ENCODE measurements around the gene PPL.

The PPL gene

DNA sequence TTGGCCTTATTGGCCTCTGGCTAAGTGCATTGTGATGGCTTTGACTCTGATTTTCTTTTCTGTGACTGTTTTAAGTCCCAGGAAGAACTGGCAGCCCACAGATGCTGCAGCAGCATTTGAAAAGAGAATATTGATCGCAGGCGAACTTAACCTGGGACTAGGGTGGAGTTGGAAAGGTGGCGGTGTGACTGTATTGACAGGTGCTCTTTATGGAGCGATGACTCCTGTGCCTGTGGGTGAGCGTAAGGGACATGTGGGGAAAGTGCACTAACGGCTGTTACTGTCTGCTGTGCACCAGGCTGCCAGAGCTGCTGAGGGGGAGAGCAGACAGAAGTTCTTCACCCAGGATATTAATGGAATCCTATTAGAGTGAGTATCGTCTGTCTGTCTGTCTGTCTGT is 68.4 kb downstream of the PPL start:
- Histone ChIP-seq H3K4me1 (peaks cover 17% of the 10 kb centered on the region), H3K27me3 (no peaks in the 10 kb centered on the region), H4K20me1 (peaks cover 77% of the 10 kb centered on the region), H3K36me3 (peaks cover 89% of the 10 kb centered on the region), H3K9me3 (no peaks in the 10 kb centered on the region), H3K4me3 (no peak overlapping the region), H3K4me2 (no peak overlapping the region), H3K27ac (no peak overlapping the region), H3K9ac (no peak overlapping the region)
- no peak for TF ChIP-seq Cebpa-rat (IDR thresholded peaks at IDR 0.05)

DNA sequence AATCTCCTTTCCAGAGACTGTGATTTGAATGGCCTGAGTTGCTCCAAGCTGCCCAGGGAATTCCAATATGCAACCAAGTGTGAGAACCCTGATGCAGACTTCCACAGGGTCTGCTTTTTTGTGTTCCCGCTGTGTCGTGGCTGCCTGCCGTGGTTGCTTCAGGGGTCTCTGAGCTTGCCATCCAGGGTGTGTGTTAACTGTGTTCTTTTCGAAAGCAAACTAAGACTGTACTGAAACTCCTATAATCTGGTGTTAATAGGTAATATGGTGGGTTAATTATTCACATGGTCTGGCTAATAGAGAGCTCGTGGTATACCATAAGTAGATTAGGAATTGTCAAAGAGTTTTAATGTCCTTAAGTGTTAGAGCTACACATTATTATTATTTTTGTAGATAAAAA is 68.9 kb downstream of the PPL start:
- TF ChIP-seq Cebpa-rat (IDR thresholded peaks at IDR 0.05), result no peak
- peaks cover 89% of the 10 kb centered on the region for H3K36me3 ChIP-seq
- peaks cover 82% of the 10 kb centered on the region for H4K20me1 ChIP-seq
- H3K27me3 ChIP-seq, result no peaks in the 10 kb centered on the region
- peaks cover 20% of the 10 kb centered on the region for H3K4me1 ChIP-seq
- H3K4me3 ChIP-seq, result no peak overlapping the region
- no peaks in the 10 kb centered on the region for H3K9me3 ChIP-seq
- no peak overlapping the region for H3K9ac ChIP-seq
- H3K4me2 ChIP-seq, result no peak overlapping the region
- H3K27ac ChIP-seq, result no peak overlapping the region

DNA sequence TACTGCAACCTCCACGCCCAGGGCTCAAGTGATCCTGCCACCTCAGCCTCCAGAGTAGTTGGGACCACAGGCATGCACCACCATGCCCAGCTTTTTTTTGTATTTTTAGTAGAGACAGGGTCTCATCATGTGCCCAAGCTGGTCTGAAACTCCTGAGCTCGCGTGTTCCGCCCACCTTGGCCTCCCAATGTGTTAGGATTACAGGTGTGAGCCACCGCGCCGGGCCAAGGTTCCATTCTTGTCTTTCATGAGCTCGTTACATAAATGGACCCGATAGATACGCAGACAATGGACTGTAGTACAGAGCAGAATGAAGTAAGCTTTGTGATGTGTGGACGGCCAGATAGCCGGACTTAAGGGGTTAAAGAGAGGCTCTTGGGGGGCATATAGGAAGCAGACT is 70.4 kb downstream of the PPL start:
- TF ChIP-seq Cebpa-rat (IDR thresholded peaks at IDR 0.05), result no peak
- Histone ChIP-seq H3K36me3 (peaks cover 90% of the 10 kb centered on the region), H3K9me3 (no peaks in the 10 kb centered on the region), H3K4me1 (peaks cover 20% of the 10 kb centered on the region), H3K4me3 (no peak overlapping the region), H3K4me2 (no peak overlapping the region), H3K27me3 (no peaks in the 10 kb centered on the region), H3K9ac (no peak overlapping the region), H3K27ac (no peak overlapping the region), H4K20me1 (peaks cover 96% of the 10 kb centered on the region)

DNA sequence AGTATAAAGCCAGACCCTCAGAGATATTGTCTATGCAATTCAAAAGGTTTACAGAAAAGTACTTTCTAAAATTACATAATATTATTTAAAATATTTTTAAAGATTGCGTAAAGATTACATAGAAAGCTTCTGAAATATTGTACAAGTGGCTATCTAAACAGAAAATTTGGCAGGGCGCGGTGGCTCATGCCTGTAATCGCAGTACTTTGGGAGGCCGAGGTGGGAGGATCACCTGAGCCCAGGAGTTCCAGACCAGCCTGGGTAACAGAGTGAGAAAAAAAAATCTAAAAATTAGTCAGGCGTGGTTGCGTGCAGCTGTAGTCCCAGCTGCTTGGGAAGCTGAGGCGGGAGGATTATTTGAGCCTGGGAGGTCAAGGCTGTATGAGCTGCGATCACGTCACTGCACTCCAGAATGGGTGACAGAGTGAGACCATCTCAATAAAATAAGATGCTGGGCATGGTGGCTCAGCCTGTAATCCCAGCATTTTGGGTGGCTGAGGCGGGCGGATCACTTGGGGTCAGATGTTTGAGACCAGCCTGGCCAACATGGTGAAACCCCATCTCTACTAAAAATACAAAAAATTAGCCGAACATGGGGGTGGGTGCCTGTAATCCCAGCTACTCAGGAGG is 71.6 kb downstream of the PPL start:
- H3K27me3 ChIP-seq, result no peaks in the 10 kb centered on the region
- peaks cover 90% of the 10 kb centered on the region for H3K36me3 ChIP-seq
- peaks cover 20% of the 10 kb centered on the region for H3K4me1 ChIP-seq
- H3K9me3 ChIP-seq, result no peaks in the 10 kb centered on the region
- H4K20me1 ChIP-seq, result peaks cover 100% of the 10 kb centered on the region
- no peak overlapping the region for H3K4me3 ChIP-seq
- H3K27ac ChIP-seq, result no peak overlapping the region
- no peak overlapping the region for H3K4me2 ChIP-seq
- H3K9ac ChIP-seq, result no peak overlapping the region
- TF ChIP-seq Cebpa-rat (IDR thresholded peaks at IDR 0.05), result no peak

DNA sequence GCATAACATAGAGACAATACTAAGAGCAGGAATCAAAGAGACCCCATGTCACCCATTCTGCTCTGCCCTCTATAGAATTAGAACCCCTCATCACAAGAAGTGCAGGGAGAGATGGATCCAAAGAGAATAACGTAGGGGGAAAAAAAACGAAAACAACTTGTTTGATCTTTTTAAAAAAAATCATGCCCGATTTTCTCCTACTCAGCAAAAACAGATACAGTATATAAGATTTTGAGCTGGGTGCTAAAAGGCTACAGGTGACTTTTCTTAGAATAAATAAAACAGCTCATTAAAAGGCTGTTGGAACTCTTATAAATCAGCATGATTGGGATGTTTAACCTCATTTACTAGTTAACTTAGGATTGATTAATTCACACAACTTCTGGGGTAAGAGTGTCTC is 72.2 kb downstream of the PPL start:
- Histone ChIP-seq H4K20me1 (peaks cover 99% of the 10 kb centered on the region), H3K9ac (no peak overlapping the region), H3K27me3 (no peaks in the 10 kb centered on the region), H3K4me3 (no peak overlapping the region), H3K36me3 (peaks cover 90% of the 10 kb centered on the region), H3K27ac (no peak overlapping the region), H3K4me1 (peaks cover 20% of the 10 kb centered on the region), H3K4me2 (no peak overlapping the region), H3K9me3 (no peaks in the 10 kb centered on the region)
- TF ChIP-seq Cebpa-rat (IDR thresholded peaks at IDR 0.05), result no peak

DNA sequence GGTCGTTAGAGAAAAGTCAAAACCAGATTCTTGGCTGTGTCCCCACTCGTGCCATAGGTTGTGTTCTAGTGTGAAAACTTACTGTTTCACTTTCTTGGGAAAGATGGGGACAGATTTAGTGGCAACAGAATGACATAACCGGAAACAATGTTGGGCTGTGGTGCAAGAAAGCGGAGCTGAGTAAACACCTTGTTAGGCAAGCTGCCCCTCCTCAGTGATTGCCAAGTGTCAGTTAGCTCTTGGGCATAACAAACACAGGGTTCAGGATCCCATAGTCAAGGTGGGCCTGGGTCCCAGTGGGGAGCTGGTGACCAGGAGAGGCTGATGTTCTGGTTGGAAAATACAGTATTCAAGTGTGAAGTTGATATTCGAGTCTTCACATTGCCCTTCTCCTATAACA is 74.3 kb downstream of the PPL start:
- H3K4me3 ChIP-seq, result no peak overlapping the region
- H3K27ac ChIP-seq, result no peak overlapping the region
- no peak overlapping the region for H3K9ac ChIP-seq
- H3K27me3 ChIP-seq, result no peaks in the 10 kb centered on the region
- H3K4me1 ChIP-seq, result peaks cover 20% of the 10 kb centered on the region
- peaks cover 95% of the 10 kb centered on the region for H4K20me1 ChIP-seq
- H3K9me3 ChIP-seq, result no peaks in the 10 kb centered on the region
- no peak overlapping the region for H3K4me2 ChIP-seq
- H3K36me3 ChIP-seq, result peaks cover 90% of the 10 kb centered on the region
- TF ChIP-seq Cebpa-rat (IDR thresholded peaks at IDR 0.05), result no peak

DNA sequence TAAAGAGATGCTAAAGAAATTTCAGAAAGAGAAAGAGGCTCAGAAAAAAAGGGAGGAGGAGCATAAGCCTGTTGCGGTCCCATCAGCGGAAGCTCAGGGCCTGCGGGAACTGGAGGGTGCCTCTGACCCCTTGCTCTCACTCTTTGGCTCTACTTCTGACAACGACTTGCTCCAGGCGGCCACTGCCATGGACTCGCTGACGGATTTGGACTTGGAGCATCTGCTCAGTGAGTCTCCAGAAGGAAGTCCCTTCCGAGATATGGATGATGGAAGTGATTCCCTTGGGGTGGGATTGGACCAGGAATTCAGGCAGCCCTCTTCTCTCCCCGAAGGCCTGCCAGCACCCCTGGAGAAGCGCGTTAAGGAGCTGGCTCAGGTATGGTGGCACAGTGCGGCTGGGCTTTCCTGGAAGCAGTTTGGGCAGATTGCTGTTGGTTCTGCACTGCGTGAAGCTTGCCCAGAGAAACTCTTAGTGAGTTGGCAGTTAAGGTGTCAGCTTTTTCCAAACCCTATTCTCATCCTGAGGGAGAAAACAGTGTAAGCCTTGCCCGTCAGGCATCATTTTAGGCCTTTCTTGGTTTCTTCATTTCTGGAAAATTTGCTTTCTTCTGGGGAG is 76.1 kb downstream of the PPL start:
- no peak overlapping the region for H3K4me2 ChIP-seq
- H3K9ac ChIP-seq, result 0 out of 2 replicates have a peak overlapping the region, but pooled peaks have one; percentile 4
- no peaks in the 10 kb centered on the region for H3K9me3 ChIP-seq
- TF ChIP-seq Cebpa-rat (IDR thresholded peaks at IDR 0.05), result no peak
- no peak overlapping the region for H3K27ac ChIP-seq
- H3K36me3 ChIP-seq, result peaks cover 90% of the 10 kb centered on the region
- peaks cover 95% of the 10 kb centered on the region for H4K20me1 ChIP-seq
- H3K4me3 ChIP-seq, result no peak overlapping the region
- H3K4me1 ChIP-seq, result peaks cover 20% of the 10 kb centered on the region
- H3K27me3 ChIP-seq, result no peaks in the 10 kb centered on the region

DNA sequence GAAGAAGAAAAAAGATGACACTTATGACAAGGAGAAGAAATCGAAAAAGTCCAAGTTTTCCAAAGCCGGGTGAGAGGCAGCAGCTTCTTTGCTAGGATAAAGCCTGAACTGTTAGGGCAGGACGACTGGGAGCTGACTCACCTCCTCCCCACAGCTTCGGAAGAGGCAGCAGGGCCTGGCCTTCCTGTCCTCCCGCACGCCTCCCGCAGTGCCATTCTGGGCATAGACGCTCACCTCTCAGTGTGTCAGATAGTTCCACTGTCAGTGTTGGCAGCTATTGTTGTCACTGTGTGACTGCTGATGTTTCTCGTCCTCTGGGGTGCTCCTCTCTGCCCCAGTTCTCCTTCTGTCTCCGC is 77.1 kb downstream of the PPL start:
- Histone ChIP-seq H3K4me3 (no peak overlapping the region), H3K9ac (no peak overlapping the region), H3K4me1 (peaks cover 14% of the 10 kb centered on the region), H4K20me1 (peaks cover 95% of the 10 kb centered on the region), H3K27ac (no peak overlapping the region), H3K36me3 (peaks cover 100% of the 10 kb centered on the region), H3K27me3 (no peaks in the 10 kb centered on the region), H3K9me3 (no peaks in the 10 kb centered on the region), H3K4me2 (no peak overlapping the region)
- TF ChIP-seq Cebpa-rat (IDR thresholded peaks at IDR 0.05), result no peak

DNA sequence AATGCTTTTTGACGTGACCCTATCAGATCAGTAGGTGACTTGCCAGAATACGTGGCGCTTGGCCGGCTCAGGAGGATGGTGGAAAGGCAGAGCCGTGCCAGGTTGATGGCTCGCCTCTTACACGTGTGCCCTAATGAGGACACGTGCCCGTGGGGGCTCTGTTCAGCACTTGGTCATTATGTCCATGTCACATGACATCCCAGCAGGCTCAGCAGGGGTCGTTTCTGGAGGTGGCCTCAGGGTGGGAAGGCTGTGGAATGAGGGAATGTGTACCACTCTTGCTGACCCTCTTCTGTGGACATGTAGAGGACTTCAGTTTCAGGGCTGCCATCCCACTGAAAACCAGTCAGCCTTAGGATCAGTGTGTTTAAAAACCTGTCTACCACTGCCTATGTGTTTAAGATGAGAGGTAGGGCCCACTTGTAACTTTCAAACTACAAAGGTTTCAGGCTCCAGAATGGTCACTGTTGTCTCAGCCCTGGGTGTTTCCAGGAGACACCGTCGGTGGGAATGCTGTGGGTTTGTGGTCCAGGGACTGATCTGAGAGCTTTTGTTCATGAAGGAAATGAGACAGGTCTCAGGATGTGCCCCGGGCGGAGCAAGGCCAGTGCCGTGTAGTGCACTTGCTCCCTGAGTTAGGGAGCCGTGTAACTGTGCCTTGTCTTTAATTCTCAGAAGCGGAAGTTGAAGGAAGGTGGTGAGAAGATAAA is 77.6 kb downstream of the PPL start:
- Histone ChIP-seq H3K9ac (no peak overlapping the region), H4K20me1 (peaks cover 95% of the 10 kb centered on the region), H3K4me1 (peaks cover 11% of the 10 kb centered on the region), H3K27ac (no peak overlapping the region), H3K4me2 (no peak overlapping the region), H3K9me3 (no peaks in the 10 kb centered on the region), H3K4me3 (no peak overlapping the region), H3K27me3 (no peaks in the 10 kb centered on the region), H3K36me3 (peaks cover 100% of the 10 kb centered on the region)
- TF ChIP-seq Cebpa-rat (IDR thresholded peaks at IDR 0.05), result no peak

DNA sequence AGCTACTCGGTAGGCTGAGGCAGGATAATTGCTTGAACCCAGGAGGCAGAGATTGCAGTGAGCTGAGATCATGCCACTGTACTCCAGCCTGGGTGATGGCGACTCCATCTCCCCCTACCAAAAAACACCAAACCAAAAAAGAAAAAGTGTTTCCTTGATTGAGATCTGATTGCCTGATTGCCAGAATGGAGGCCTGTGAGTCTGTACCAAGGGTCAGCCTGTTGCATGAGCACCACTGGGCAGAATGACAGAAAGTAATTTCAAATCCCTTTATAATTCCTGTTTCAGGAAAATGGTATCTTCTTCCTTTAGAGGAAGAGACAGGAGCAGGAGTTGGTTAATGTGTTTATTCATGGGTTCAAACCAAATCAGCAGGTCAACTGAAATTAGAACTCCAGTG is 81.1 kb downstream of the PPL start:
- no peaks in the 10 kb centered on the region for H3K9me3 ChIP-seq
- H3K27ac ChIP-seq, result no peak overlapping the region
- no peak for TF ChIP-seq Cebpa-rat (IDR thresholded peaks at IDR 0.05)

More for the DNA sequence above, 81.1 kb downstream of the PPL start:
- Histone ChIP-seq H3K9ac (no peak overlapping the region), H3K36me3 (peaks cover 82% of the 10 kb centered on the region), H3K27me3 (no peaks in the 10 kb centered on the region), H3K4me2 (no peak overlapping the region), H3K4me1 (peaks cover 1% of the 10 kb centered on the region; the same call in 1 of the 2 replicates), H3K4me3 (no peak overlapping the region), H4K20me1 (peaks cover 95% of the 10 kb centered on the region)
